Ovary (tissue), 9 donors: ENCODE results near the gene CPZ. TPM values are rescaled to one million over a fixed set of nuclear protein-coding genes. Genes with fewer than 3 reads are reported as not detected.

Experiments
- DNase-seq, 5 donors: peaks; one replicate each; pipeline ENCODE4 v3.0.0-alpha.2; 2019 to 2020
- H3K27ac ChIP-seq, 2 donors: fragments of 200-600 bp; one replicate each; pipeline versions ENCODE4 v1.5.1 to v1.8.0; 2019 to 2022
- H3K27me3 ChIP-seq: fragments of 200-600 bp; one replicate; pipeline ENCODE4 v1.8.0; 2022
- H3K36me3 ChIP-seq: fragments of 200-600 bp; sonication (generic); one replicate; pipeline ENCODE4 v1.5.1; 2019
- H3K4me1 ChIP-seq: one replicate; pipeline ENCODE4 v1.8.1; 2013; ENCODE audit warnings: mild to moderate bottlenecking, moderate library complexity; ENCODE audit not compliant: insufficient read depth
- H3K4me3 ChIP-seq: fragments of 200-600 bp; sonication (generic); one replicate; pipeline ENCODE4 v1.5.1; 2017
- H3K9me3 ChIP-seq, 2 donors: fragments of 200-600 bp in 1 of 2; sonication (generic) in 1 of 2; one replicate each; pipeline versions ENCODE4 v1.5.1 to v1.8.1; 2013 to 2019; ENCODE audit warnings: mild to moderate bottlenecking in 1 of 2, moderate library complexity in 1 of 2
- EP300 ChIP-seq: sonication (generic); formaldehyde crosslinking; IDR thresholded peaks from one replicate; pipeline ENCODE4 v1.6.1; 2017; ENCODE audit warnings: antibody characterized with exemption
- POLR2A ChIP-seq: fragments of 450-650 bp; IDR thresholded peaks from one replicate; pipeline ENCODE4 v1.6.1; 2017; ENCODE audit warnings: antibody characterized with exemption, mild to moderate bottlenecking, moderate library complexity
- WGBS, 3 donors: extraction: QIAGEN DNeasy Blood & Tissue Kit in 1 of 3; methylation state at CpG; one replicate each; pipeline versions ENCODE4 v1.1.5 to v1.1.7; 2013 to 2017; 5-methylcytosine and 5-hydroxymethylcytosine counted together
- intact Hi-C, 4 donors: fragments of 100-400 bp; cut with DNase I; formaldehyde crosslinking; loops; one replicate each; pipeline versions ENCODE4 v1.11.0 to v1.15.1; 2022 to 2023
- polyA plus RNA-seq, 2 donors: library from polyadenylated mRNA; stranded (reverse); fragments of 200-250 nt in 1 of 2; fragments of 350-450 nt in 1 of 2; fragmentation: Illumina TruSeq in 1 of 2; extraction: RNeasy Lipid Tissue Mini Kit (QIAGEN cat#74804) in 1 of 2; gene quantifications; one replicate each; pipeline ENCODE4 v1.2.3, GENCODE V29; 2013 to 2014
- total RNA-seq, 7 donors: library from RNA; depleted of rRNA in 2 of 7; stranded (reverse); fragments of >200 nt in 2 of 7; fragmentation: NEBNext Ultra II Directional in 3 of 7; extraction: Animal tissue kit (Norgen Biotek cat#: 25700) in 3 of 7; gene quantifications; one replicate each; pipeline versions ENCODE4 v1.1.0 to v1.2.4, GENCODE V29; 2016 to 2023
- TF ChIP-seq, protein P1 (sequence below), 3 donors: fragments of 450-650 bp in 2 of 3; fragments of 200-600 bp in 1 of 3; IDR thresholded peaks; one replicate each; pipeline versions ENCODE4 v1.5.1 to v1.8.0; 2016 to 2022; ENCODE audit warnings: antibody characterized with exemption in 3 of 3, mild to moderate bottlenecking in 1 of 3
- donor health status: DM: no; HTN: no; CAD: no; lungs with moderate emphysema.
- donor health status: DM: no; HTN: no; CAD: no.
- donor health status: Bipolar disorder and iron deficiency.
- donor health status: DM: yes; HTN: yes; CAD: no.
- donor health status: DM: no; HTN: no; CAD: no.
- donor health status: DM: yes; HTN: yes; CAD: no.

CPZ gene
- total and polyA plus RNA-seq, 9 donors: 51.0 to 212 (median 129) TPM

- intact Hi-C loops: no loop called here
- Histone ChIP-seq H3K27ac (no peak overlapping the region), H3K9me3 (no peaks in the 10 kb centered on the region), H3K4me1 (no peaks in the 10 kb centered on the region), H3K36me3 (no peaks in the 10 kb centered on the region), H3K27me3 (no peaks in the 10 kb centered on the region), H3K4me3 (no peak overlapping the region)
- TF ChIP-seq EP300 (no peak), POLR2A (no peak)
- TF ChIP-seq, protein P1, sequence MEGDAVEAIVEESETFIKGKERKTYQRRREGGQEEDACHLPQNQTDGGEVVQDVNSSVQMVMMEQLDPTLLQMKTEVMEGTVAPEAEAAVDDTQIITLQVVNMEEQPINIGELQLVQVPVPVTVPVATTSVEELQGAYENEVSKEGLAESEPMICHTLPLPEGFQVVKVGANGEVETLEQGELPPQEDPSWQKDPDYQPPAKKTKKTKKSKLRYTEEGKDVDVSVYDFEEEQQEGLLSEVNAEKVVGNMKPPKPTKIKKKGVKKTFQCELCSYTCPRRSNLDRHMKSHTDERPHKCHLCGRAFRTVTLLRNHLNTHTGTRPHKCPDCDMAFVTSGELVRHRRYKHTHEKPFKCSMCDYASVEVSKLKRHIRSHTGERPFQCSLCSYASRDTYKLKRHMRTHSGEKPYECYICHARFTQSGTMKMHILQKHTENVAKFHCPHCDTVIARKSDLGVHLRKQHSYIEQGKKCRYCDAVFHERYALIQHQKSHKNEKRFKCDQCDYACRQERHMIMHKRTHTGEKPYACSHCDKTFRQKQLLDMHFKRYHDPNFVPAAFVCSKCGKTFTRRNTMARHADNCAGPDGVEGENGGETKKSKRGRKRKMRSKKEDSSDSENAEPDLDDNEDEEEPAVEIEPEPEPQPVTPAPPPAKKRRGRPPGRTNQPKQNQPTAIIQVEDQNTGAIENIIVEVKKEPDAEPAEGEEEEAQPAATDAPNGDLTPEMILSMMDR (IDR thresholded peaks at IDR 0.05): no peak
- 67 to 71% (median 68%) methylated on average over 2 of the region's 2 CpGs for WGBS, 3 donors
- peak in 2 of 5 donors; percentile 5 to 6 for DNase-seq
These were observed 45.0 kb downstream of the CPZ start for GRCh38 chr4:8637456-8637984.

DNA sequence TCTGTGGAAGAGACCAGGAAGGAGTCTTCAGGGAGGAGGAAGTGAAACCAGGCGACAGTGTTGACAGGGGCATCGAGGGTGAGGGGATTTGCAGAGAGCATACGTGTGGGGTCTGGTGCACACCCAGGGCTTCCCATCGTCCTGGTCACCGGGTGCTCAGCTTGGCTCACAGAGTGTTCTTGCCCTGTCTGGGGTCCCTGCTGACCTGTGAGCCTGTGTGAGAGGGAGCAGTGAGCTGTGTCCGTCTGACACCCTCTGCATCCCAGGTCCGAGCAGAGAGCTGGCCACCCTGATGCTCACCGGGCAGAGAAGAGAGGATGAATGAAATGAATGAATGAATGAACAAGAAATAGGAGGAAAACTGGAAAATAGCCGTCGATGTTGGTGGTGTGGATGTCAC lies 46.5 kb downstream of the CPZ start:
- intact Hi-C loops: no loop called here
- 48 to 57% (median 53%) methylated on average over 10 of the region's 10 CpGs for WGBS, 3 donors
- Histone ChIP-seq H3K36me3 (no peaks in the 10 kb centered on the region), H3K4me1 (no peaks in the 10 kb centered on the region), H3K27ac (no peak overlapping the region), H3K27me3 (no peaks in the 10 kb centered on the region), H3K9me3 (no peaks in the 10 kb centered on the region), H3K4me3 (no peak overlapping the region)
- TF ChIP-seq, protein P1 (IDR thresholded peaks at IDR 0.05): no peak
- TF ChIP-seq POLR2A (no peak), EP300 (no peak)
- peak in 1 of 5 donors; percentile 28 for DNase-seq

GRCh38 chr4:8639777-8640720 lies 47.5 kb downstream of the CPZ start:
- intact Hi-C loops: no loop called here
- no peaks in the 10 kb centered on the region for H3K9me3 ChIP-seq
- H3K4me3 ChIP-seq: no peak overlapping the region
- H3K27me3 ChIP-seq: no peaks in the 10 kb centered on the region
- no peaks in the 10 kb centered on the region for H3K36me3 ChIP-seq
- WGBS, 3 donors: 81 to 84% (median 84%) methylated on average over 26 of the region's 26 CpGs
- no peaks in the 10 kb centered on the region for H3K4me1 ChIP-seq
- TF ChIP-seq POLR2A: no peak
- TF ChIP-seq, protein P1 (IDR thresholded peaks at IDR 0.05): no peak
- TF ChIP-seq EP300: no peak
- no peak overlapping the region for H3K27ac ChIP-seq
- peak in 1 of 5 donors; percentile 18 for DNase-seq

GRCh38 chr4:8640816-8641215 lies 48.3 kb downstream of the CPZ start:
- no peak overlapping the region for H3K4me3 ChIP-seq
- H3K36me3 ChIP-seq: no peaks in the 10 kb centered on the region
- H3K27me3 ChIP-seq: no peaks in the 10 kb centered on the region
- no peaks in the 10 kb centered on the region for H3K9me3 ChIP-seq
- H3K27ac ChIP-seq: no peak overlapping the region
- TF ChIP-seq EP300 (no peak), POLR2A (no peak)
- TF ChIP-seq, protein P1 (IDR thresholded peaks at IDR 0.05): no peak
- H3K4me1 ChIP-seq: no peaks in the 10 kb centered on the region
- intact Hi-C loops: no loop called here
- 83 to 87% (median 87%) methylated on average over 11 of the region's 11 CpGs for WGBS, 3 donors
- peak in 1 of 5 donors; percentile 14 for DNase-seq
